Measurements from ENCODE around the gene HDGFL2. TPM values are rescaled to one million over a fixed set of nuclear protein-coding genes. Genes with fewer than 3 reads are reported as not detected.

Gene HDGFL2
- total and polyA plus RNA-seq, 4 donors, result 3.4 to 15.7 (median 14.1) TPM

DNA sequence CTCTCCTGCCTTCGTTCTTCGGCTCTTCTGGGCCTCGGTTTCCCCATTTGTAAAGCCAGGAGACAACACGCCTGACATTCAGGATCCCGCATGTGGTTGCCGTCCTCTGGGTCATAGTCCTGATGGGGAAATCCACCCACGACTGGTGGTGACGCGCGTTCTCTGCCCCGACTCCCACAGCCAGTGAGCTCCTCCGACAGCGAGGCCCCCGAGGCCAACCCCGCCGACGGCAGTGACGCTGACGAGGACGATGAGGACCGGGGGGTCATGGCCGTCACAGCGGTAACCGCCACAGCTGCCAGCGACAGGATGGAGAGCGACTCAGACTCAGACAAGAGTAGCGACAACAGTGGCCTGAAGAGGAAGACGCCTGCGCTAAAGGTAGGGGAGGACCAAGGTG lies 16.4 kb downstream of the HDGFL2 start:
- Histone ChIP-seq H3K36me3 (ENCODE audit: control insufficient read depth in 4 of 4, insufficient read depth in 3 of 4, low read depth in 1 of 4, low read length in 3 of 4) (peaks cover 2 to 23% (median 5%) of the 10 kb centered on the region in 4 donors), H3K27ac (ENCODE audit: low read depth in 1 of 2, low read length in 2 of 2) (no peak overlapping the region), H3K9ac (ENCODE audit: low read depth in 1 of 2, low read length in 2 of 2) (no peak overlapping the region), H3K4me1 (ENCODE audit: control insufficient read depth in 4 of 4, insufficient read depth in 4 of 4, low read length in 3 of 4) (no peaks in the 10 kb centered on the region), H3K27me3 (ENCODE audit: control insufficient read depth in 4 of 4, insufficient read depth in 4 of 4, low read length in 3 of 4) (no peaks in the 10 kb centered on the region), H3K9me3 (ENCODE audit: control insufficient read depth in 4 of 4, low read length in 3 of 4) (no peaks in the 10 kb centered on the region), H3K4me3 (ENCODE audit: low read depth in 1 of 3, low read length in 3 of 3) (no peak overlapping the region)
- no peak for DNase-seq (ENCODE audit: low spot score)
- no peak for TF ChIP-seq ZBTB33 (IDR thresholded peaks at IDR 0.05)
- no peak for TF ChIP-seq TAF1 (conservative IDR thresholded peaks at IDR 0.05)
- TF ChIP-seq CTCF (IDR thresholded peaks at IDR 0.05; ENCODE audit: low read depth, low read length, missing input control), result no peak
- no peak for TF ChIP-seq EGR1 (IDR thresholded peaks at IDR 0.05; ENCODE audit: low read depth in 2 of 2)
- TF ChIP-seq, protein P1, sequence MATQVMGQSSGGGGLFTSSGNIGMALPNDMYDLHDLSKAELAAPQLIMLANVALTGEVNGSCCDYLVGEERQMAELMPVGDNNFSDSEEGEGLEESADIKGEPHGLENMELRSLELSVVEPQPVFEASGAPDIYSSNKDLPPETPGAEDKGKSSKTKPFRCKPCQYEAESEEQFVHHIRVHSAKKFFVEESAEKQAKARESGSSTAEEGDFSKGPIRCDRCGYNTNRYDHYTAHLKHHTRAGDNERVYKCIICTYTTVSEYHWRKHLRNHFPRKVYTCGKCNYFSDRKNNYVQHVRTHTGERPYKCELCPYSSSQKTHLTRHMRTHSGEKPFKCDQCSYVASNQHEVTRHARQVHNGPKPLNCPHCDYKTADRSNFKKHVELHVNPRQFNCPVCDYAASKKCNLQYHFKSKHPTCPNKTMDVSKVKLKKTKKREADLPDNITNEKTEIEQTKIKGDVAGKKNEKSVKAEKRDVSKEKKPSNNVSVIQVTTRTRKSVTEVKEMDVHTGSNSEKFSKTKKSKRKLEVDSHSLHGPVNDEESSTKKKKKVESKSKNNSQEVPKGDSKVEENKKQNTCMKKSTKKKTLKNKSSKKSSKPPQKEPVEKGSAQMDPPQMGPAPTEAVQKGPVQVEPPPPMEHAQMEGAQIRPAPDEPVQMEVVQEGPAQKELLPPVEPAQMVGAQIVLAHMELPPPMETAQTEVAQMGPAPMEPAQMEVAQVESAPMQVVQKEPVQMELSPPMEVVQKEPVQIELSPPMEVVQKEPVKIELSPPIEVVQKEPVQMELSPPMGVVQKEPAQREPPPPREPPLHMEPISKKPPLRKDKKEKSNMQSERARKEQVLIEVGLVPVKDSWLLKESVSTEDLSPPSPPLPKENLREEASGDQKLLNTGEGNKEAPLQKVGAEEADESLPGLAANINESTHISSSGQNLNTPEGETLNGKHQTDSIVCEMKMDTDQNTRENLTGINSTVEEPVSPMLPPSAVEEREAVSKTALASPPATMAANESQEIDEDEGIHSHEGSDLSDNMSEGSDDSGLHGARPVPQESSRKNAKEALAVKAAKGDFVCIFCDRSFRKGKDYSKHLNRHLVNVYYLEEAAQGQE (IDR thresholded peaks at IDR 0.05), result no peak
- no peak for TF ChIP-seq RAD21 (IDR thresholded peaks at IDR 0.05)
- TF ChIP-seq JUND (IDR thresholded peaks at IDR 0.05), result no peak
- TF ChIP-seq MAX (IDR thresholded peaks at IDR 0.05), result no peak
- TF ChIP-seq ATF3 (IDR thresholded peaks at IDR 0.05), result no peak
- no peak for TF ChIP-seq RXRA (IDR thresholded peaks at IDR 0.05)
- TF ChIP-seq GABPA (IDR thresholded peaks at IDR 0.05 in 1 of 2, conservative IDR thresholded peaks at IDR 0.05 in 1 of 2), result no peak
- no peak for TF ChIP-seq FOXA2 (IDR thresholded peaks at IDR 0.05)
- TF ChIP-seq YY1 (IDR thresholded peaks at IDR 0.05), result no peak
- TF ChIP-seq SP1 (IDR thresholded peaks at IDR 0.05), result no peak
- 95% methylated on average over 29 of the region's 29 CpGs for WGBS

GRCh38 chr19:4491446-4491845 lies 19.3 kb downstream of the HDGFL2 start:
- DNase-seq (ENCODE audit: low spot score), result no peak
- peaks cover 3 to 42% (median 8%) of the 10 kb centered on the region in 4 donors for H3K36me3 ChIP-seq (ENCODE audit: control insufficient read depth in 4 of 4, insufficient read depth in 3 of 4, low read depth in 1 of 4, low read length in 3 of 4)
- no peak for TF ChIP-seq FOXA1 (IDR thresholded peaks at IDR 0.05)
- no peak for TF ChIP-seq RXRA (IDR thresholded peaks at IDR 0.05)
- TF ChIP-seq NR2F2 (IDR thresholded peaks at IDR 0.05), result no peak
- no peak for TF ChIP-seq MAX (IDR thresholded peaks at IDR 0.05)
- TF ChIP-seq, protein P1 (IDR thresholded peaks at IDR 0.05), result no peak
- TF ChIP-seq GABPA (IDR thresholded peaks at IDR 0.05 in 1 of 2, conservative IDR thresholded peaks at IDR 0.05 in 1 of 2), result no peak
- no peak for TF ChIP-seq CTCF (IDR thresholded peaks at IDR 0.05; ENCODE audit: low read depth, low read length, missing input control)
- TF ChIP-seq TAF1 (conservative IDR thresholded peaks at IDR 0.05), result no peak
- H3K4me3 ChIP-seq (ENCODE audit: low read depth in 1 of 3, low read length in 3 of 3), result no peak overlapping the region
- H3K27ac ChIP-seq (ENCODE audit: low read depth in 1 of 2, low read length in 2 of 2), result no peak overlapping the region
- WGBS, result 98% methylated on average over 21 of the region's 21 CpGs
- no peaks in the 10 kb centered on the region for H3K4me1 ChIP-seq (ENCODE audit: control insufficient read depth in 4 of 4, insufficient read depth in 4 of 4, low read length in 3 of 4)
- H3K27me3 ChIP-seq (ENCODE audit: control insufficient read depth in 4 of 4, insufficient read depth in 4 of 4, low read length in 3 of 4), result no peaks in the 10 kb centered on the region
- H3K9me3 ChIP-seq (ENCODE audit: control insufficient read depth in 4 of 4, low read length in 3 of 4), result no peaks in the 10 kb centered on the region
- no peak overlapping the region for H3K9ac ChIP-seq (ENCODE audit: low read depth in 1 of 2, low read length in 2 of 2)

All from liver (tissue), 9 donors.